Stimulated activated CD8-positive, alpha-beta memory T cell treated with anti-CD3 and anti-CD28 coated beads, Interleukin-2, amount 100 ng/mL, for 1 hour (primary cell): ENCODE data around the gene ARRB1.
"Not testable (repeated sequence)": the region's sequence is repeated elsewhere in the genome, so short reads cannot be mapped to it uniquely, and the experiment has no call there.

Source experiments
- DNase-seq, 2 donors: peaks; one replicate each; pipeline ENCODE4 v3.0.0-alpha.2; 2020; ENCODE audit warnings: low read depth in 2 of 2

The ARRB1 gene

GRCh38 chr11:75371949-75372876, 20.8 kb upstream of the ARRB1 start:
- DNase-seq: no peak

GRCh38 chr11:75369560-75370255, 18.2 kb upstream of the ARRB1 start:
- no peak for DNase-seq

GRCh38 chr11:75366826-75367225, 15.4 kb upstream of the ARRB1 start:
- not testable (repeated sequence) for DNase-seq

GRCh38 chr11:75365711-75366181, 14.3 kb upstream of the ARRB1 start:
- DNase-seq: no peak

- DNase-seq: not testable (repeated sequence)
These were observed 10.8 kb upstream of the ARRB1 start for GRCh38 chr11:75362285-75362684.

DNA sequence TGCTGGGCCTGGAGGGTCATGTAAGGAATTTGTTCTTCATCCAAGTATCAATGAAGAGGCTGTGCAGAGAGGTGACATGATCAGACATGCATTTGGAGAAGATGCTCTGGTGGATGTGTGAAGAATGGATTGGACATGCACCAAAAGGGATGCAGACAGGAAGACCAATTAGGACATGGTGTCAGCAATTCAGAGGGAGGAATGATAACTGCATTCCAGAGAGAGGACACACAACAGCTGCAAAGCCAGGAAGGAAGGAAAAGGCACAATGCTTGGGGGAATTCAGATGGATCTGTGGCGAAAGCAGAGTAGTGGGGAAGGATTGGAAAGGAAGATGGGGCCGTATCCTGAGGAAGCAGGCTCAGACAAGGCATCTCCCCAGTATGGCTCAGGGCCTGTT, 5.2 kb upstream of the ARRB1 start:
- no peak for DNase-seq

- no peak for DNase-seq
These were observed 3.6 kb upstream of the ARRB1 start for GRCh38 chr11:75355051-75355450.

GRCh38 chr11:75352588-75353206, 1.2 kb upstream of the ARRB1 start:
- DNase-seq: no peak

- no peak for DNase-seq
These were observed 528 bp upstream of the ARRB1 start for GRCh38 chr11:75351791-75352587.

GRCh38 chr11:75350743-75351540, 519 bp downstream of the ARRB1 start:
- DNase-seq: no peak

DNA sequence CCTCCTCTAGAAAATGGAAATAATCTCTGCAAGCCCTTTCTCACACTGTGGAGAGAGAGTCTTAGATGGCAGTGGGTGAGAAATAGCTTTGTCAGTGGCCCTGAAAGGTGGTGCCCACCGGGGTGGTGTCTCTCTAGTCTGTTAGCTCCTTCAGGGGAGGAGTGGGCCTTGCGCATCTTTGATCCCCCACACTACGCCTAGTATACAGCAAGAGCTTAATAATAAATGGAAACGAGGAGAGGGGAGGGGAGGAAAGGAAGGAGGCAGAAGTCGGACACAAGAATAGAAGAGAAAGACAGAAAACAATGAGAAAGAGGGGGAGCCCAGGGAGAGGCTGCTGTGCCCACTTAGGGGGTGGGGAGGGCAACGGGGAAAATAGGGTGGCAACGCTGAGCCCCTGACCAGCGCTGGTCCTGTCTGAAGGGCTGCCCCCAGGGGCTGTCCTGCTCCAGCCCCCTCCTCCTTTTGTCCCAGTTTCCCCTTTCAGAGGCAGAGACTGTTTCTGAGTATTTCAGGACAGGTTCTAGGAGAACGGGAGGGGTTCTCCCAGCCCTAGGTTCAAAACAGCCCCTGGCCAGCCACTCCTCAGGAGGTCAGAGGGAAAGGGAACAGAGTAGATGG, 1.2 kb downstream of the ARRB1 start:
- no peak for DNase-seq

DNA sequence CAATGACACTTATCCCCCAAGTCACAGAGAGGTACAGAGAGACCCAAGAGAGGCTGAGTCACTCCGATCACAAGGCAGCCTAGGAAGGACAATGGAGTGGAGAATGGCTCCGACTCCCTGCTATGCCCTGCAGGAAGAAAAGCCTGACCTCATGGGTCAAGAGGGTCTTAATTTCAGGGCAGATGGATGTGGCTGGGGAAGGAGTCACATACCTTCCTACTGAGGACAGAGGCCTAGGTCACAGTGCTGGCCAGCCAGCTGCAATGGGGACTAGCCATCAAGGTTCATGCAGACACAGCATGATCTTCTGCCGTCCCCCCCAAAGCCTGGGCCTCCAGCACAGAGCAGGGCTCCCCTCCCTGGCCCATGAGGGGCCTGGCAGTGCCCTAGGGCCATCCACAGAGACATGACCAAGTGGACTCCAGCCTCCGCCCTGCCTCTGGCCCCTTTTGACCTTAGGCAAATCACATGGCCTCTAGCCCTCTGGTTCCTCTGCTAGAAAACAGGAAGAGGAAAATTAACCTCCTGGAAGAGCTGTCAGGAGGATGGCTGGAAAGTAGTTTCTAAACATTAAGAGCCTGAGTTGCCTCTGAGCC, 1.8 kb downstream of the ARRB1 start:
- no peak for DNase-seq

- DNase-seq: no peak
These were observed 3.5 kb downstream of the ARRB1 start for GRCh38 chr11:75347781-75348566.

GRCh38 chr11:75346912-75347647, 4.4 kb downstream of the ARRB1 start:
- DNase-seq: no peak

GRCh38 chr11:75346296-75346695, 5.2 kb downstream of the ARRB1 start:
- no peak for DNase-seq

DNA sequence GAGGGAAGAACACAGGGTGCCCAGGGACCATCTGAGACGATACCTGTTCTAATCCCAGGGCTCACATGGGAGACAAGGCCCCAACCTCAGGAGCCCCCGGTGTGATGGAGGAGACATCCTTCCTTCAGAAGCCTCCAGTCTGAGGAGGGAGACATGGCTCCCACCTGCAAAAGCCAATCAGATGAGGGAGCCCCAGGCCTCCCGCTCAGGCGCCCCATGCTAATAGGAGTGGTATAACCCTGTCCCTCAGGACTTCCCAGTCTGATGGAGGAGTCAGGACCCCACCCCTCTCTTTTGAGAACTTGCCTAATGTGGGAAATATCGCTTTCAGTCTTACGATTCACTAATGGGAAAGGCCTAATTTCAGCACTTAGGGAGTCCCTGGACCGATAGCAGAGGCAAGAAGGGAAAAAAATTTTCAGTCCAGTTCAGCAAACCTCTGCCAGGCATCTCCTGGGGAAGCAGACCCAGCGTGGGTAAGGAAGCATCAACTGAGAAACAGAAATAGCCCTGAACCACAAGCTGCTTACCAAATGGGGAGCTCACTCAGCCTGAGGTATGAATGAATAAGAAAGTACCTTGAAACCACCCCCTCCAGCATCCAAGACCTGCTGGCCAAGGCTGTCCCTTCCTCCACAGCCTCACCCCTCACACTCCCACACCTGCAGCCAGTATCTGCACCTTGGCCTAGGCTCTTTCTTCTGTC, 5.9 kb downstream of the ARRB1 start:
- DNase-seq: no peak

GRCh38 chr11:75344761-75345454, 6.6 kb downstream of the ARRB1 start:
- DNase-seq: no peak
